ENCODE results near the gene ZNF853.

ZNF853 gene

GRCh38 chr7:6646465-6646864 is 31.1 kb downstream of the ZNF853 start:
- CTCF ChIA-PET: no interaction called here
- no peak for TF ChIP-seq CTCF (IDR thresholded peaks at IDR 0.05; ENCODE audit: control extremely low read depth, extremely low read depth, low read depth, missing control alignments)
- POLR2A ChIA-PET: no interaction called here
- DNase-seq (ENCODE audit: extremely low spot score): no peak

DNA sequence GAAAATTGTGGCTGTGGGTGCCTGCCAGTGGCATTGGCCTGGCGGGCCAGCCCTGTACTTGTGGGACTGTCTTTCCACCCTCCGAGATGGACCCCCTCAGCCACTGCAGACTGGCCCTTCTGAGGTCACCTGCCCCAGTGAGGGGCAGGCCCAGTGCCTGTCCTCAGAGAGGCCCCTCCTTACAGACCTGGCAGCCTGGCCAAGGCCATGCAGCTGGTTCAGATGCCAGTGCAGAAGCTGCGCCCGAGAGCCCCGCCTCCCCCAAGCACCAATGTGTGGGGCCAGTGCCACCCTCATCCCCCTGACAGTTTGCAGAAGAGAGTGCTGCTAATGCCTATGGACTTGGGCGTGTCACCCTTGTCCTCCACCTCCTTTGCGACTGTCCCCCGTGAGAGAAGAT is 31.7 kb downstream of the ZNF853 start:
- POLR2A ChIA-PET: no interaction called here
- DNase-seq (ENCODE audit: extremely low spot score): no peak
- no peak for TF ChIP-seq CTCF (IDR thresholded peaks at IDR 0.05; ENCODE audit: control extremely low read depth, extremely low read depth, low read depth, missing control alignments)
- CTCF ChIA-PET: no interaction called here

DNA sequence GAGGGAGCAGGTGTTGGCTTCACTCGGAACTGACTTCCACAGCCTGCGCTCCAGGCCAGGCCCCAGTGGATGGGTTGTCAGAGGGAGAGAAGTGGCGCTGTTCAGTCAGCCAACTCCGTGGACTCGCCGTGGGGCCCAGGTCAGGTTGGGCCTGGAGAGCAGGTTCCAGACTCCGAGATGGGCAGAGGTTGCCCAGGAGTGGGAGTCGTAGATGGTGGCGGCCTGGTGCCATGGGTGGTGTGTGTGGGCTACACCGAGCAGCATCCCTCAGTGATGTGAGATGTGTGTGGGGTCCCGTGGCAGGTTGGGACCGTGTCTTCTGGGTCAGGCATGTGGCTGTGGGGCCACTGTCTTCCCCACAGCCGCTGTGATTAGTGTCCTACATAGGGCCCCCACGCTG is 32.1 kb downstream of the ZNF853 start:
- POLR2A ChIA-PET: no interaction called here
- DNase-seq (ENCODE audit: extremely low spot score): no peak
- CTCF ChIA-PET: no interaction called here
- TF ChIP-seq CTCF (IDR thresholded peaks at IDR 0.05; ENCODE audit: control extremely low read depth, extremely low read depth, low read depth, missing control alignments): no peak

DNA sequence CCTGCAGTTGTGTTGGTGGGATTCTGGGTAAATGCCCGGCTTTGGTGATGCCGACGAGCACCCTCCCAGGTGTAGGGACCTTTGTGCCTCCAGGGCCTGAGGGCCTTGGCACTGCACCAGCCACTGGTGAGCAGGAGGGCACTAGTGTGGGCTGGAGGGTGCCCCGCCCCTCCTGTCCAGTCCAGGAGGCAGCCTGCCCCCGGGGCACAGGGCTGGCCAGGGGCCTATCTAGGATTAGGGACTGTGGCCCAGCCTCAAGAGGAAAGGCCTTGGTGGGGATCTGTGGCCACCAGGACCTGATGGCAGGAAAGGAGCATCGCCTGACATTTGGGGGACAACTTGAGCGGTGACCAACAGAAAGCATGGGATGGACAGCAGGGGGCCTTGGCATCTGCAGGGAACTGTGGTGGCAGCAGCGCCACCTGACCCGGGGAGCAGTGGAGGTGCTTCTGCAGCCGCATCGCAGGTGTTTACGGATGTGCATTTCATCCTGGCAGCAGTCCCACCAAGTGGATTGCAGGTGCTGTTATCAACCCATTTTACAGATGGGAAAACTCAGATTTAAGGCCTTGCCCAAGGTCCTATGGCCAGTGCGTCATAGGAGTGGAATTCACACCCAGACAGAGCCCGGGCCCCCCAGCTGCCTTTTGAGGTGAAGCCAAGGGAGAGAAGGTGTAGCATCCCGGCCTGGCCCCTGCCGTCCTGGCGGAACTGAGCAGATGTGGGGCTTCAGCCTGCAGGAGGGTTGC is 32.8 kb downstream of the ZNF853 start:
- DNase-seq (ENCODE audit: extremely low spot score): no peak
- ChIA-PET POLR2A (interaction anchor here (0.5 kb wide), 1 partner anchor 18 kb away, joined by 4 read pairs; no protein-coding TSS in a partner anchor), CTCF (no interaction called here)
- TF ChIP-seq CTCF (IDR thresholded peaks at IDR 0.05; ENCODE audit: control extremely low read depth, extremely low read depth, low read depth, missing control alignments): no peak

GRCh38 chr7:6648815-6649104 is 33.4 kb downstream of the ZNF853 start:
- TF ChIP-seq CTCF (IDR thresholded peaks at IDR 0.05; ENCODE audit: control extremely low read depth, extremely low read depth, low read depth, missing control alignments): no peak
- DNase-seq (ENCODE audit: extremely low spot score): no peak
- ChIA-PET CTCF (no interaction called here), POLR2A (interaction anchor here (0.5 kb wide), 1 partner anchor 17 kb away, joined by 4 read pairs; no protein-coding TSS in a partner anchor)

DNA sequence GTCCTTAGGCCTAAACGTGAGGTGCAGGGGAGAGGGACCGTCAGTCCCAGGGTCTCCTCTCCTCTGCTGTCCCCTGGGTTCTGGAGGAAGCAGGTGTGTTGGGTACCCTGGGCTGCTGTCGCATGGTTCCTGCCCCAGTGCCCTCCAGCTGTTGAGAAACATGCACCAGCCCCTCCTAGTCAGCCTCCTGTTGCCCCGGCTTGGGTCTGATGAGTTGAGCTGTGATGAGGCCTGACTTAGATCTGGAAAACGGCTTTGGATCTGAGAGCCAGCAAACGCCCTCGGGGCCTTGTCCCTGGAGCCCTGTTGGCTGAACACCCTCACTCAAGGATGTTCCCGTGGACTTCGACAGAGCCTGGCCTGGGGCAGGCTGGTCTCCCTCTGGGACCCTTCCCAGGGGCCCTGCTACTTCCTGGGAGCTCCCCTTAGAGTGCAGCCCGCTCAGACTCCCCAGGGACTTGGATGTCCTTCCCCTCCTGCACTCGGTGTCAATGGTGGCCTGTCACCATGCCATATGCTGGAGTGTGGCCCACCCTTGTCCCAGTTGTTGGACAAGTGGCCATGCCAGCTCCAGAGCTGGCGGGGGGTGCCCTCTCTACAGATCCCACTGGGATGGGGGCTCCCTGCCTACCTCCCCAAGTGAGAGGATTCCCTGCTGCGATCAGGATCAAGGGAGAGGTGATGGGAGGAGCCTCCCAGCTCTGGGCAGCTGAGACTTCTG is 34.0 kb downstream of the ZNF853 start:
- DNase-seq (ENCODE audit: extremely low spot score): no peak
- POLR2A ChIA-PET: no interaction called here
- CTCF ChIA-PET: no interaction called here
- no peak for TF ChIP-seq CTCF (IDR thresholded peaks at IDR 0.05; ENCODE audit: control extremely low read depth, extremely low read depth, low read depth, missing control alignments)

Measured in GM10248 (cell line).